ENCODE measurements around the gene PCSK6. TPM values are rescaled to one million over a fixed set of nuclear protein-coding genes. Genes with fewer than 3 reads are reported as not detected.
"Not testable (repeated sequence)": the region's sequence is repeated elsewhere in the genome, so short reads cannot be mapped to it uniquely, and the experiment has no call there.

PCSK6 gene
- total RNA-seq, 1 experiment from 2014 or later: 2.9 TPM

DNA sequence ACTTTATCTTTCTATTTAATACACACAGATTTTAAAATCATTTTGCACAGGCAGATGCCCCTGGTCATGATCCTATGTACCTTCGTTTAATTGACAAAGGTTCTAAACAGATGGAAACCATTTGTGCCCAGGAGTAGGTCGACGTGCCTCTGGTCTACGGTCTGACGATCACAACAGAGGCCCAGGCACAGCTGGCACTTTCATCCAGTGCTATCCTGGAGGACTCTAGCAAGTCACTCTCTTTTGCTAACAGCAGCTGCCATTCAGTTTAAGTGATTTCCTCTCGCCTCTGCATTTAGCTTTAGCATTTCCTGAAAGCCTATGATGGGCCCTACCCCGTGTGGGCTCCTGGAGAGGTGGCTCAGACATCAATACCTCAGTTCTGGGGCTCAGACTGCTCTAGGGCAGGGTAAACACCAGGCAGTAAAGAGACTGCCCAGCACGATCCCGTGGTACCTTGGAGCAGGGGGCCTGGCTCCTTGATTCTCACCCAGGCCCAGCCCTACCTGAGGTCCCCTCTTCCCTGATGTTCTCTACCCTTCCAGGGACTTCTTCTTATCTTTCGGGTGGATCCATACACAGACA is 111.2 kb downstream of the PCSK6 start:
- ChIA-PET POLR2A (no interaction called here), CTCF (interaction anchor here (1.1 to 2.1 kb wide), 2 partner anchors 57 to 89 kb away, joined by 3 to 7 read pairs; no protein-coding TSS in a partner anchor)
- Mint-ChIP-seq H3K27me3 (ENCODE audit: low read depth) (no peaks in the 10 kb centered on the region), H3K4me3 (no peak overlapping the region), H3K4me1 (peaks cover 12% of the 10 kb centered on the region), H3K27ac (no peak overlapping the region), H3K36me3 (no peaks in the 10 kb centered on the region), H3K9me3 (no peaks in the 10 kb centered on the region)
- no peak for DNase-seq (ENCODE audit: low spot score)
- ATAC-seq: peak; percentile 32
- TF ChIP-seq, protein P1, sequence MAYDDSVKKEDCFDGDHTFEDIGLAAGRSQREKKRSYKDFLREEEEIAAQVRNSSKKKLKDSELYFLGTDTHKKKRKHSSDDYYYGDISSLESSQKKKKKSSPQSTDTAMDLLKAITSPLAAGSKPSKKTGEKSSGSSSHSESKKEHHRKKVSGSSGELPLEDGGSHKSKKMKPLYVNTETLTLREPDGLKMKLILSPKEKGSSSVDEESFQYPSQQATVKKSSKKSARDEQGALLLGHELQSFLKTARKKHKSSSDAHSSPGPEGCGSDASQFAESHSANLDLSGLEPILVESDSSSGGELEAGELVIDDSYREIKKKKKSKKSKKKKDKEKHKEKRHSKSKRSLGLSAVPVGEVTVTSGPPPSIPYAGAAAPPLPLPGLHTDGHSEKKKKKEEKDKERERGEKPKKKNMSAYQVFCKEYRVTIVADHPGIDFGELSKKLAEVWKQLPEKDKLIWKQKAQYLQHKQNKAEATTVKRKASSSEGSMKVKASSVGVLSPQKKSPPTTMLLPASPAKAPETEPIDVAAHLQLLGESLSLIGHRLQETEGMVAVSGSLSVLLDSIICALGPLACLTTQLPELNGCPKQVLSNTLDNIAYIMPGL (CRISPR knock-in tag; IDR thresholded peaks at IDR 0.05): no peak
- TF ChIP-seq ZNF219 (CRISPR knock-in tag; IDR thresholded peaks at IDR 0.05; ENCODE audit: borderline replicate concordance): no peak
- TF ChIP-seq, protein P2, sequence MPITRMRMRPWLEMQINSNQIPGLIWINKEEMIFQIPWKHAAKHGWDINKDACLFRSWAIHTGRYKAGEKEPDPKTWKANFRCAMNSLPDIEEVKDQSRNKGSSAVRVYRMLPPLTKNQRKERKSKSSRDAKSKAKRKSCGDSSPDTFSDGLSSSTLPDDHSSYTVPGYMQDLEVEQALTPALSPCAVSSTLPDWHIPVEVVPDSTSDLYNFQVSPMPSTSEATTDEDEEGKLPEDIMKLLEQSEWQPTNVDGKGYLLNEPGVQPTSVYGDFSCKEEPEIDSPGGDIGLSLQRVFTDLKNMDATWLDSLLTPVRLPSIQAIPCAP (CRISPR knock-in tag; IDR thresholded peaks at IDR 0.05): no peak

DNA sequence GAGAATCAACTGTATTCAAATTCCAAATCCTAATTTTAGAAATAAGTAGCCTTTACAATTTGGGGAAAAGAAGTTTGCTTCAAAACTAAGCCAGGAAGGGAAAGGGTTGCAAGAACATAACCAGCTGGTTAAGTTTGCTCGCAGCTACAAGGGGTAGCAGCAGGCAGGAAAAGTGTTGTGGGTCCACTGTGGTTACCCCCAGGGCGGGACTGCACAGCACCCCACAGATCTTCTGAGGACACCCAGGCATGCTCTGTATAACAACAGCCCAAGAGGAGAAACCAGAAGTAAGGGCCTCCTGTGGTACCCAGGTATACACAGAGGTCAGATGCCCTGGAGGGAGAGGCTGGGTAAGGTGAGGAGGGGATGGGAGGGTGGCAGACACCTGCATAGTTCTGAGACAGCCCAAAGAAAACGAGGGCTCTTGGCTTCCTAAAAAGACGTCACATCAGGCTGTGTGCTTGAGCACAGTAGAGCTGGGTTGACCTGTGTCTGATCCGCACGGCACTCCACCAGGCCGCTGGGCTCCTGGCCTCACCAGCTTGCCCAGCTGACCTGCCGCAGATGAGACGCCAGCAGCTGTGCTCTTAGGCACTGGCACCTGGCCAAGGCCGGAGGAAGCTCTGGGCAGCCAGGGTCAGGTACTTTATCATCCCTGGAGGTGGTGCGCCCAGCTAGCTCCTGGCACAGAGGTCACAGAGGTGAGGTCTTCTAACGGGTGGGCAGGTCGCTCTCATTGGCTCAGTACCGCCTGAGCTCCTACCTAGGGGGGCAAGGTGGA is 112.7 kb downstream of the PCSK6 start:
- Mint-ChIP-seq H3K4me1 (peaks cover 21% of the 10 kb centered on the region), H3K27me3 (ENCODE audit: low read depth) (no peaks in the 10 kb centered on the region; the same call in 1 of the 2 replicates), H3K27ac (no peak overlapping the region), H3K4me3 (no peak overlapping the region), H3K36me3 (no peaks in the 10 kb centered on the region), H3K9me3 (no peaks in the 10 kb centered on the region)
- TF ChIP-seq, protein P3, sequence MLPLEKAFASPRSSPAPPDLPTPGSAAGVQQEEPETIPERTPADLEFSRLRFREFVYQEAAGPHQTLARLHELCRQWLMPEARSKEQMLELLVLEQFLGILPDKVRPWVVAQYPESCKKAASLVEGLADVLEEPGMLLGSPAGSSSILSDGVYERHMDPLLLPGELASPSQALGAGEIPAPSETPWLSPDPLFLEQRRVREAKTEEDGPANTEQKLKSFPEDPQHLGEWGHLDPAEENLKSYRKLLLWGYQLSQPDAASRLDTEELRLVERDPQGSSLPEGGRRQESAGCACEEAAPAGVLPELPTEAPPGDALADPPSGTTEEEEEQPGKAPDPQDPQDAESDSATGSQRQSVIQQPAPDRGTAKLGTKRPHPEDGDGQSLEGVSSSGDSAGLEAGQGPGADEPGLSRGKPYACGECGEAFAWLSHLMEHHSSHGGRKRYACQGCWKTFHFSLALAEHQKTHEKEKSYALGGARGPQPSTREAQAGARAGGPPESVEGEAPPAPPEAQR (CRISPR knock-in tag; IDR thresholded peaks at IDR 0.05): no peak
- TF ChIP-seq, protein P4, sequence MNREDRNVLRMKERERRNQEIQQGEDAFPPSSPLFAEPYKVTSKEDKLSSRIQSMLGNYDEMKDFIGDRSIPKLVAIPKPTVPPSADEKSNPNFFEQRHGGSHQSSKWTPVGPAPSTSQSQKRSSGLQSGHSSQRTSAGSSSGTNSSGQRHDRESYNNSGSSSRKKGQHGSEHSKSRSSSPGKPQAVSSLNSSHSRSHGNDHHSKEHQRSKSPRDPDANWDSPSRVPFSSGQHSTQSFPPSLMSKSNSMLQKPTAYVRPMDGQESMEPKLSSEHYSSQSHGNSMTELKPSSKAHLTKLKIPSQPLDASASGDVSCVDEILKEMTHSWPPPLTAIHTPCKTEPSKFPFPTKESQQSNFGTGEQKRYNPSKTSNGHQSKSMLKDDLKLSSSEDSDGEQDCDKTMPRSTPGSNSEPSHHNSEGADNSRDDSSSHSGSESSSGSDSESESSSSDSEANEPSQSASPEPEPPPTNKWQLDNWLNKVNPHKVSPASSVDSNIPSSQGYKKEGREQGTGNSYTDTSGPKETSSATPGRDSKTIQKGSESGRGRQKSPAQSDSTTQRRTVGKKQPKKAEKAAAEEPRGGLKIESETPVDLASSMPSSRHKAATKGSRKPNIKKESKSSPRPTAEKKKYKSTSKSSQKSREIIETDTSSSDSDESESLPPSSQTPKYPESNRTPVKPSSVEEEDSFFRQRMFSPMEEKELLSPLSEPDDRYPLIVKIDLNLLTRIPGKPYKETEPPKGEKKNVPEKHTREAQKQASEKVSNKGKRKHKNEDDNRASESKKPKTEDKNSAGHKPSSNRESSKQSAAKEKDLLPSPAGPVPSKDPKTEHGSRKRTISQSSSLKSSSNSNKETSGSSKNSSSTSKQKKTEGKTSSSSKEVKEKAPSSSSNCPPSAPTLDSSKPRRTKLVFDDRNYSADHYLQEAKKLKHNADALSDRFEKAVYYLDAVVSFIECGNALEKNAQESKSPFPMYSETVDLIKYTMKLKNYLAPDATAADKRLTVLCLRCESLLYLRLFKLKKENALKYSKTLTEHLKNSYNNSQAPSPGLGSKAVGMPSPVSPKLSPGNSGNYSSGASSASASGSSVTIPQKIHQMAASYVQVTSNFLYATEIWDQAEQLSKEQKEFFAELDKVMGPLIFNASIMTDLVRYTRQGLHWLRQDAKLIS (CRISPR knock-in tag; IDR thresholded peaks at IDR 0.05; ENCODE audit: borderline replicate concordance): no peak
- TF ChIP-seq, protein P5, sequence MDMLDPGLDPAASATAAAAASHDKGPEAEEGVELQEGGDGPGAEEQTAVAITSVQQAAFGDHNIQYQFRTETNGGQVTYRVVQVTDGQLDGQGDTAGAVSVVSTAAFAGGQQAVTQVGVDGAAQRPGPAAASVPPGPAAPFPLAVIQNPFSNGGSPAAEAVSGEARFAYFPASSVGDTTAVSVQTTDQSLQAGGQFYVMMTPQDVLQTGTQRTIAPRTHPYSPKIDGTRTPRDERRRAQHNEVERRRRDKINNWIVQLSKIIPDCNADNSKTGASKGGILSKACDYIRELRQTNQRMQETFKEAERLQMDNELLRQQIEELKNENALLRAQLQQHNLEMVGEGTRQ (CRISPR knock-in tag; IDR thresholded peaks at IDR 0.05): no peak
- TF ChIP-seq, protein P6, sequence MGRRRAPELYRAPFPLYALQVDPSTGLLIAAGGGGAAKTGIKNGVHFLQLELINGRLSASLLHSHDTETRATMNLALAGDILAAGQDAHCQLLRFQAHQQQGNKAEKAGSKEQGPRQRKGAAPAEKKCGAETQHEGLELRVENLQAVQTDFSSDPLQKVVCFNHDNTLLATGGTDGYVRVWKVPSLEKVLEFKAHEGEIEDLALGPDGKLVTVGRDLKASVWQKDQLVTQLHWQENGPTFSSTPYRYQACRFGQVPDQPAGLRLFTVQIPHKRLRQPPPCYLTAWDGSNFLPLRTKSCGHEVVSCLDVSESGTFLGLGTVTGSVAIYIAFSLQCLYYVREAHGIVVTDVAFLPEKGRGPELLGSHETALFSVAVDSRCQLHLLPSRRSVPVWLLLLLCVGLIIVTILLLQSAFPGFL (CRISPR knock-in tag; IDR thresholded peaks at IDR 0.05; ENCODE audit: borderline replicate concordance): no peak
- TF ChIP-seq TEAD4 (CRISPR knock-in tag; IDR thresholded peaks at IDR 0.05): no peak
- ChIA-PET CTCF (interaction anchor here (0.6 to 2.1 kb wide), 3 partner anchors 56 to 88 kb away, joined by 3 to 7 read pairs (median 3); no protein-coding TSS in a partner anchor), POLR2A (no interaction called here)
- no peak for DNase-seq (ENCODE audit: low spot score)
- no peak for ATAC-seq

DNA sequence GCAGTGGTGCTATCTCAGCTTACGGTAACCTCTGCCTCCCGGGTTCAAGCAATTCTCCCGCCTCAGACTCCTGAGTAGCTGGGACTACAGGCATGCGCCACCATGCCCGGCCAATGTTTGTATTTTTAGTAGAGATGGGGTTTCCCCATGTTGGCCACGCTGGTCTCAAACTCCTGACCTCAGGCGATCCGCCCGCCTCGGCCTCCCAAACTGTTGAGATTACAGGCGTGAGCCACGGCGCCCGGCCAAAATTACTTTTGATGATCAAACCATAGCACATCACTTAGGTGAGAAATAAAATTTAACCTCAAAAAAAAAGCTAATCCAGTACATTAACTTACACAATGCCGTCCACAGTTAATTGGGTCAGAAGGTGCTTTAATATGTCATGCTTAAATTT is 114.5 kb downstream of the PCSK6 start:
- H3K9me3 Mint-ChIP-seq; H3K36me3 Mint-ChIP-seq; POLR2A ChIA-PET; ATAC-seq; H3K4me3 Mint-ChIP-seq; H3K27ac Mint-ChIP-seq; DNase-seq (ENCODE audit: low spot score); H3K27me3 Mint-ChIP-seq (ENCODE audit: low read depth): not testable (repeated sequence)
- peaks cover 21% of the 10 kb centered on the region for H3K4me1 Mint-ChIP-seq
- CTCF ChIA-PET: interaction anchor here (1.6 kb wide), 1 partner anchor 55 kb away, joined by 4 read pairs; no protein-coding TSS in a partner anchor
